ENCODE results near the gene RAP1GAP. TPM values are rescaled to one million over a fixed set of nuclear protein-coding genes. Genes with fewer than 3 reads are reported as not detected.

Gene RAP1GAP
- total RNA-seq, 1 experiment from 2014 or later = 0.08 TPM

GRCh38 chr1:21670956-21671902, 2.1 kb upstream of the RAP1GAP start:
- Histone ChIP-seq H3K4me1 (replicated peaks) (peaks cover 11% of the 10 kb centered on the region), H3K27ac (no peak overlapping the region), H3K27me3 (replicated peaks) (peaks cover 51% of the 10 kb centered on the region), H3K4me3 (no peak overlapping the region), H3K36me3 (no peaks in the 10 kb centered on the region), H3K9me3 (replicated peaks) (no peaks in the 10 kb centered on the region)
- no peak for DNase-seq (ENCODE audit: low read depth in 1 of 2, low spot score in 2 of 2)

DNA sequence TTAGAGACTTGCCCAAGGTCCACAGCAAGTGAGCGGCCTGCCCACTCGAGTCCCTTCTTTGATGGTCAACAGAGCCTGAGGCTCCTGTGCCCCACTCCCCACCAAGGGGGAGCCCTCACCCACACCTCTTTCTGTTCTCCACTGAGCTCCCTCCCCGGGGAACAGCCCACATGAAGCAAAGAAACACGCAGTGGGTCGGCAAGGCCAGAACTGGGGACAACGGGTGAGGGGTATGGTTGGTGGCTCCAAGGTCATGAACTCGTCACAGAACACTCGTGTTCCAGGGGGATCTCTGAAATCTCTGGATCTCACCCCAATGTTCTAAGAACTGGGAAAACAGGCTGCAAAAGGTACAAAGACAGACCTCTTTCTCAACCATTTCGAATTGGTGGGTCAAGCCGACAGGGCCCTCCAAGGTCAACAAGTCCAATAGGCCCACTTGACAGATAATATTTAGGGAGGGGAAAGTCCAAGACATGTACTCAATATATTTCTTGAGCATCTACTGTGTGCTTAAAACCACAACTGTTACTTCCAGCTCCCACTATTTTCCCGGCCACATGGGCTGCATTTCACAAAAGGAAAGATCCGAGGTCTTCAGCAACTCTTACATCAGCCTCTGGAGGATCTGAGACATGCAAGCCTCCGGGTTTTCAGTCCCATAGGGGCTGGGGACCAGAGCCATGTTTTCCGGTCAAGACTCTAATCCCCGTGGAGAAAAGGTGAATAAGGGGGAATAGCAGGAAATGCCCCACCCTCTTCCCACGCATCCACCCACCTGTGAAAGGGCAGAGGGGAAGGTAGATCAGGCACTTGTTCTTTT, 1.1 kb upstream of the RAP1GAP start:
- peaks cover 11% of the 10 kb centered on the region for H3K4me1 ChIP-seq (replicated peaks)
- no peaks in the 10 kb centered on the region for H3K9me3 ChIP-seq (replicated peaks)
- H3K27me3 ChIP-seq (replicated peaks) = peaks cover 55% of the 10 kb centered on the region
- DNase-seq (ENCODE audit: low read depth in 1 of 2, low spot score in 2 of 2) = no peak
- H3K27ac ChIP-seq = no peak overlapping the region
- no peaks in the 10 kb centered on the region for H3K36me3 ChIP-seq
- no peak overlapping the region for H3K4me3 ChIP-seq

GRCh38 chr1:21668951-21669257, 253 bp downstream of the RAP1GAP start:
- peaks cover 59% of the 10 kb centered on the region for H3K27me3 ChIP-seq (replicated peaks)
- no peak overlapping the region for H3K27ac ChIP-seq
- no peak for DNase-seq (ENCODE audit: low read depth in 1 of 2, low spot score in 2 of 2)
- peaks cover 11% of the 10 kb centered on the region for H3K4me1 ChIP-seq (replicated peaks)
- no peaks in the 10 kb centered on the region for H3K36me3 ChIP-seq
- H3K4me3 ChIP-seq = no peak overlapping the region
- no peaks in the 10 kb centered on the region for H3K9me3 ChIP-seq (replicated peaks)

GRCh38 chr1:21668232-21668950, 766 bp downstream of the RAP1GAP start:
- Histone ChIP-seq H3K4me1 (replicated peaks) (peaks cover 11% of the 10 kb centered on the region), H3K27me3 (replicated peaks) (peaks cover 59% of the 10 kb centered on the region), H3K9me3 (replicated peaks) (no peaks in the 10 kb centered on the region), H3K27ac (no peak overlapping the region), H3K36me3 (no peaks in the 10 kb centered on the region), H3K4me3 (no peak overlapping the region)
- no peak for DNase-seq (ENCODE audit: low read depth in 1 of 2, low spot score in 2 of 2)

- peaks cover 58% of the 10 kb centered on the region for H3K27me3 ChIP-seq (replicated peaks)
- no peak overlapping the region for H3K4me3 ChIP-seq
- no peaks in the 10 kb centered on the region for H3K9me3 ChIP-seq (replicated peaks)
- peaks cover 11% of the 10 kb centered on the region for H3K4me1 ChIP-seq (replicated peaks)
- no peak overlapping the region for H3K27ac ChIP-seq
- no peak for DNase-seq (ENCODE audit: low read depth in 1 of 2, low spot score in 2 of 2)
- H3K36me3 ChIP-seq = no peaks in the 10 kb centered on the region
These were observed 1.6 kb downstream of the RAP1GAP start for GRCh38 chr1:21667348-21668231.

DNA sequence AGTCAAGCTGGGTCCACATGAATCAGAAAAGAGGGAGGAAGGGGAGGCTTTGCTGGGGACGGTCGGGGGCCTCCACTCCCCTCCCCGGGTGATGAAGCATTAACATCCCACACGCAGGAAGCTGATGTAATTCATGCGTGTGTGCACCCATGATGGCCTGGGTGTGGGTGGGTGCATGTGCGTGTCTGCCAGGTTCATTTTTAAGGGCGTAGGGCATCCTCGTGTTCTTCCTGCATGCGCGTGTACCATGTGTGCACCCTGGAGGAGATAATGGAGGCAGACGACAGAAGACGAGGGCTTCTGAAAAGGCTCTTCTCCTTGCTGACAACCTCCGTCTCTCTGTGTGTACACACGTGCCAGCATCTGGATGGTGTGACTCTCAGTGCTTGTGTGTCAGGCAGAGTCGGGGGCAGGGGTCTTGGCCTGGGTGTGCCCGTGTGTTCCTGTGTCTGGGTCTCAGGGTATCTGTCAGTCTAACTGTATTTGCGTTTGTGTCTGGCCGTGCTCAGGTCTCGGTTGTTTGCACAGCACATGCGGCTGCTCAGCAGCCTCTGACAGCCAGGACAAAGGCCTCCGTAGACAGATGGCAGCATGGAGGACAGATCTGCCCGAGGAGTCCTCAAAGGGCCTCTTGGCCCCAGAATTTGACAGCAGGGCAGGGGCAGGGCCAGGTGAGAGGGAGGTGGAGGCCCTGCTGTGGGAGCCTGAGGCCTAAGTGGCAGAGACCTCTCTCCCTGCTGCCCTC, 2.4 kb downstream of the RAP1GAP start:
- Histone ChIP-seq H3K4me1 (replicated peaks) (peaks cover 11% of the 10 kb centered on the region), H3K4me3 (no peak overlapping the region), H3K27ac (no peak overlapping the region), H3K9me3 (replicated peaks) (no peaks in the 10 kb centered on the region), H3K27me3 (replicated peaks) (peaks cover 55% of the 10 kb centered on the region), H3K36me3 (no peaks in the 10 kb centered on the region)
- no peak for DNase-seq (ENCODE audit: low read depth in 1 of 2, low spot score in 2 of 2)

- no peak for DNase-seq (ENCODE audit: low read depth in 1 of 2, low spot score in 2 of 2)
These were observed 3.2 kb downstream of the RAP1GAP start for GRCh38 chr1:21665711-21666575.

GRCh38 chr1:21664806-21665588, 4.2 kb downstream of the RAP1GAP start:
- Histone ChIP-seq H3K4me1 (replicated peaks) (peaks cover 11% of the 10 kb centered on the region), H3K27me3 (replicated peaks) (peaks cover 49% of the 10 kb centered on the region), H3K9me3 (replicated peaks) (no peaks in the 10 kb centered on the region), H3K4me3 (no peak overlapping the region), H3K27ac (no peak overlapping the region), H3K36me3 (no peaks in the 10 kb centered on the region)
- DNase-seq (ENCODE audit: low read depth in 1 of 2, low spot score in 2 of 2) = no peak

More at GRCh38 chr1:21665711-21666575, 3.2 kb downstream of the RAP1GAP start:
- Histone ChIP-seq H3K4me3 (no peak overlapping the region), H3K36me3 (no peaks in the 10 kb centered on the region), H3K27me3 (replicated peaks) (peaks cover 54% of the 10 kb centered on the region), H3K4me1 (replicated peaks) (peaks cover 11% of the 10 kb centered on the region), H3K9me3 (replicated peaks) (no peaks in the 10 kb centered on the region), H3K27ac (no peak overlapping the region)

DNA sequence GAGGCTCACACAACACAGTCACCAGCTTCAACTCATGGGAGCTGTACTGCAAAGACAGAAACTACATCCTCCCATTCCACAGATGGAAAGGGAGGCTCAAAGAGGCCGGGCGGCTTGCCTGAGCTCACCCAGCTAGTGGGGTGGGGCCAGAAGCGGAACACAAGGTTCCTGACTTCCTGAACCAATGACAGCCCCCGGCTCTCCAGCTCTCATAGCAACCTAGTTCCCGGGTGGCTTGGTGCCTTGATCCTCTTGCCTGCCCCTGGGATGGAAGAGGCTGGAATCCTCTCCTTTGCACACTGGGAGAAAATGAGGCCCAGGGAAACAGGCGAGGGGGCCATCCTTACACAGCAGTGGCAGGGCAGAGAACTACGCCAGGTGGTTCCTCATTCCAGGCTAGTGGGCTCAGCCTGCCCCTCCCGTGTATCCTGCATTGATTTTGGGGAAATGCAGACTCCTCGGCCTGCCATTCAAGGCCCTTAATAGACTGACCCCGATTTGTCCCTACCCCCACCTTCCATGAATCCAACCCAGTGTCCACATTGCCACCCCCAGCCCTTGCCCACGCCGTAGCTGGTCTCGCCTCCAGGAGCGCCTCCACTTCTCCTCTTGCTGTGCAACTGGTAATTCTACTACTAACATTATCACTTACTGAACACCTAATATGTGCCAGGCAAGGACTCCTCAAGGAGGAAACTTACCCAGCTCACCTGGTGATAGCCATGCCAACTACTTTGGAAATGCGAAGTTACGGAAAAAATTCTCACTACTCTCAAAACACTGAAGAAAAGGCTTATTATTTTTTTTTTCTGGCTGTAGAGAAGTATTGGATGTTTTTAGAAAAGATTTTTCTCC, 5.0 kb downstream of the RAP1GAP start:
- peaks cover 49% of the 10 kb centered on the region for H3K27me3 ChIP-seq (replicated peaks)
- H3K36me3 ChIP-seq = no peaks in the 10 kb centered on the region
- DNase-seq (ENCODE audit: low read depth in 1 of 2, low spot score in 2 of 2) = no peak
- peaks cover 3% of the 10 kb centered on the region; the same call in 1 of the 2 replicates for H3K9me3 ChIP-seq (replicated peaks)
- H3K27ac ChIP-seq = no peak overlapping the region
- no peak overlapping the region for H3K4me3 ChIP-seq
- peaks cover 12% of the 10 kb centered on the region for H3K4me1 ChIP-seq (replicated peaks)

DNA sequence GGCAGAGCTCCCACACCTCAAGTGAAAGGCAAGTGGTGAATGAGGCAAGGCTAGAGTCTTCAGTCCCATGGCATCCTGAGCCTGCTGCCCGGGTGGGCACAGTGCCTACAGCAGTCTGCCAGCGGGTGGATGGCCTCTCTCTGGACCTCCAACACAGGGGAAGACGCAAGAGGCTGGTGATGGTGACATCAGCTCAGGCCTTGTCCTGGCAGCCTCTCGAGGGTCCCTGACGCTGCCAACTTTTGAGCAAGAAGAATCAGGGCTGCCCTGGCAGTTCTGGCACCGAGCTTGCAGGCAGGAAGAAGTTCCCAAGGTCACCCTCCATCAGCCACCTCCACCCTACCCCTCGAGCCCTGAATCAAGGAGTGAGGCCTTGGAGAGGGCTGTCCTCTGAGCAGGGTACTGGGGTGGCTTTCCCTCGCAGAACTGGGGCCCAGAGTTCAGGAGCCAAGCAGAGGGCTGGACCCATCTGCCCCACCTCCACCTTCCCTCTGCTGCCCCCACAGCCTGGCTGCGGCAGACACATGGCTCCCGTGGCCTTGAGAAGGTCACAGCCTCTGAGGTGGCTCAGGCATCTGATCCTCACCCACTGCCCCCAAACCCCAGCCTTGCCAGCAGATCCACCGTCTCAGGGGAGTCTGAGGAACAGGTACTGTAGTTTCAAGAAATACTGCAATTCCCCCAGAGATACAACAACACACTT, 5.8 kb downstream of the RAP1GAP start:
- peaks cover 42% of the 10 kb centered on the region for H3K27me3 ChIP-seq (replicated peaks)
- DNase-seq (ENCODE audit: low read depth in 1 of 2, low spot score in 2 of 2) = no peak
- peaks cover 8% of the 10 kb centered on the region for H3K4me1 ChIP-seq (replicated peaks)
- H3K36me3 ChIP-seq = no peaks in the 10 kb centered on the region
- peaks cover 5% of the 10 kb centered on the region; the same call in 1 of the 2 replicates for H3K9me3 ChIP-seq (replicated peaks)
- H3K27ac ChIP-seq = no peak overlapping the region
- no peak overlapping the region for H3K4me3 ChIP-seq
